Endothelial cell of umbilical vein (primary cell): ENCODE data around the gene GPD1. TPM values are rescaled to one million over a fixed set of nuclear protein-coding genes. Genes with fewer than 3 reads are reported as not detected.

ENCODE experiments used
- BruUV-seq: library from RNA; stranded (reverse); fragments of 400-500 nt; replicated peaks from 2 replicates; lab custom pipeline; 2021; lab: Mats Ljungman, UMichigan
- CTCF ChIA-PET: fragments of 300-600, 350-600 bp; sonication (Branson Sonifier 250); formaldehyde crosslinking; loops from one replicate; lab custom pipeline; 2021; ENCODE audit warnings: antibody characterized with exemption, inconsistent platforms; lab: Charles Lee
- POLR2A ChIA-PET: fragments of 300-600, 350-600 bp; sonication (Branson Sonifier 250); formaldehyde crosslinking; loops from one replicate; lab custom pipeline; 2021; ENCODE audit warnings: antibody characterized with exemption, inconsistent platforms; lab: Charles Lee
- DNase-seq: peaks from one replicate; pipeline ENCODE4 v3.0.0-alpha.2; 2011; ENCODE audit warnings: low read depth, low spot score
- FAIRE-seq: peaks from 2 replicates; lab custom pipeline; 2011; peaks lifted over from hg19 to GRCh38; lab: Jason Lieb, UNC
- H2AFZ ChIP-seq: 2 replicates; pipeline ENCODE4 v1.6.0; 2012; ENCODE audit warnings: low read depth, low read length, control low read depth, inconsistent platforms
- H3K27ac ChIP-seq: 2 replicates; pipeline ENCODE4 v1.5.1; 2011; ENCODE audit warnings: low read depth, mild to moderate bottlenecking, control low read depth, low read length, moderate library complexity; ENCODE audit not compliant: insufficient read depth
- H3K27me3 ChIP-seq, 2 experiments: 2 replicates each; pipeline versions ENCODE4 v1.6.0 to v1.6.1; 2011; ENCODE audit warnings: low read length in 2 of 2, mixed read lengths in 1 of 2; ENCODE audit not compliant: control insufficient read depth in 2 of 2, insufficient read depth in 2 of 2
- H3K36me3 ChIP-seq, 2 experiments: 2 replicates in 1 of 2; 3 replicates in 1 of 2; pipeline ENCODE4 v1.5.1; 2011; ENCODE audit warnings: low read length in 2 of 2, mild to moderate bottlenecking in 1 of 2, moderate library complexity in 1 of 2; ENCODE audit not compliant: control insufficient read depth in 2 of 2, insufficient read depth in 2 of 2; ENCODE audit errors: extremely low read depth in 1 of 2
- H3K4me1 ChIP-seq: 3 replicates; pipeline ENCODE4 v1.5.1; 2011; ENCODE audit warnings: mild to moderate bottlenecking, low read length; ENCODE audit not compliant: control insufficient read depth, insufficient read depth; ENCODE audit errors: extremely low read depth
- H3K4me2 ChIP-seq: 2 replicates; pipeline ENCODE4 v1.6.1; 2011; ENCODE audit warnings: low read length, control low read depth, mixed read lengths; ENCODE audit not compliant: insufficient read depth
- H3K4me3 ChIP-seq, 3 experiments: fragments of 200-600 bp in 1 of 3; sonication (generic), shearing (Covaris generic) in 1 of 3; replicated peaks in 1 of 3; 2 replicates each; pipeline ENCODE4 v1.5.1; 2011 to 2016; ENCODE audit warnings: control low read depth in 3 of 3, low read length in 3 of 3, mild to moderate bottlenecking in 2 of 3, inconsistent platforms in 1 of 3, low read depth in 1 of 3, moderate library complexity in 1 of 3; ENCODE audit not compliant: insufficient read depth in 1 of 3
- H3K79me2 ChIP-seq: 2 replicates; pipeline ENCODE4 v1.6.0; 2012; ENCODE audit warnings: low read length, inconsistent platforms; ENCODE audit not compliant: control insufficient read depth, insufficient read depth
- H3K9ac ChIP-seq: replicated peaks from 2 replicates; pipeline ENCODE3; 2011; ENCODE audit warnings: low read length, control low read depth; ENCODE audit not compliant: insufficient read depth; ENCODE audit errors: extremely low read depth
- H3K9me1 ChIP-seq: replicated peaks from 3 replicates; pipeline ENCODE4 v1.6.0; 2011; ENCODE audit warnings: mild to moderate bottlenecking, low read length; ENCODE audit not compliant: control insufficient read depth, insufficient read depth; ENCODE audit errors: extremely low read depth
- H3K9me3 ChIP-seq: replicated peaks from 2 replicates; pipeline ENCODE4 v1.5.1; 2012; ENCODE audit warnings: low read length, inconsistent platforms; ENCODE audit not compliant: control insufficient read depth, insufficient read depth
- H4K20me1 ChIP-seq: replicated peaks from 2 replicates; pipeline ENCODE3; 2011; ENCODE audit warnings: mild to moderate bottlenecking, low read length; ENCODE audit not compliant: control insufficient read depth, insufficient read depth; ENCODE audit errors: extremely low read depth
- CTCF ChIP-seq, 2 donors: IDR thresholded peaks; 1 replicate in 1 of 2; 2 replicates in 1 of 2; pipeline ENCODE4 v1.5.1; 2011; ENCODE audit warnings: low read length in 2 of 2, mild to moderate bottlenecking in 2 of 2, moderate library complexity in 2 of 2, control low read depth in 1 of 2, inconsistent platforms in 1 of 2, low read depth in 1 of 2; ENCODE audit not compliant: insufficient read depth in 1 of 2; ENCODE audit errors: extremely low read depth in 1 of 2
- EZH2 ChIP-seq: IDR thresholded peaks from 2 replicates; pipeline ENCODE4 v1.6.1; 2012; ENCODE audit warnings: borderline replicate concordance, low read depth, mild to moderate bottlenecking, moderate library complexity, low read length, inconsistent platforms; ENCODE audit not compliant: severe bottlenecking
- FOS ChIP-seq: IDR thresholded peaks from 2 replicates; pipeline ENCODE4 v1.6.1; 2011; ENCODE audit warnings: mild to moderate bottlenecking, low read length, moderate library complexity, borderline replicate concordance; ENCODE audit not compliant: insufficient read depth
- GATA2 ChIP-seq: IDR thresholded peaks from 2 replicates; pipeline ENCODE4 v1.7.0; 2011; ENCODE audit warnings: low read depth, mild to moderate bottlenecking, moderate library complexity, mixed read lengths, low read length; ENCODE audit not compliant: insufficient read length, insufficient read depth
- JUN ChIP-seq: IDR thresholded peaks from 2 replicates; pipeline ENCODE4 v1.6.1; 2011; ENCODE audit warnings: borderline replicate concordance, low read depth; ENCODE audit not compliant: insufficient read length, insufficient read depth
- MAX ChIP-seq: IDR thresholded peaks from 2 replicates; pipeline ENCODE4 v1.6.1; 2011; ENCODE audit not compliant: insufficient read depth, insufficient read length
- MYC ChIP-seq: IDR thresholded peaks from one replicate; pipeline ENCODE4 v1.6.1; 2011; ENCODE audit warnings: mild to moderate bottlenecking, low read depth, low read length
- POLR2A ChIP-seq: IDR thresholded peaks from 2 replicates; pipeline ENCODE4 v1.6.1; 2012; ENCODE audit warnings: low read depth, mild to moderate bottlenecking, control low read depth, low read length
- POLR2AphosphoS5 ChIP-seq: IDR thresholded peaks from 2 replicates; pipeline ENCODE4 v1.6.1; 2012; ENCODE audit warnings: low read depth, mild to moderate bottlenecking, control low read depth, low read length, moderate library complexity; ENCODE audit not compliant: insufficient read depth
- dilution Hi-C: fragments of 300-500 bp; cut with MboI; formaldehyde crosslinking; loops from one replicate; pipeline ENCODE4 v1.15.0; 2019; ENCODE audit warnings: low sequenced_read_pairs; ENCODE audit not compliant: extremely low pct_ligation_motif_present
- intact Hi-C: fragments of 100-400 bp; cut with micrococcal nuclease; formaldehyde crosslinking; loops from one replicate; pipeline ENCODE4 v1.10.0; 2022
- polyA plus RNA-seq, 4 experiments: library from polyadenylated mRNA; depleted of rRNA in 3 of 4; stranded (reverse) in 3 of 4; unstranded in 1 of 4; fragments of >200 nt; gene quantifications; 2 replicates each; pipeline versions ENCODE4 v1.2.1 to v1.2.3, GENCODE V29; 2011 to 2012; ENCODE audit warnings: missing spikeins in 1 of 4
- total RNA-seq: library from RNA; stranded (reverse); gene quantifications from 2 replicates; pipeline ENCODE4 v1.2.3, GENCODE V29; 2021

The GPD1 gene
- total and polyA plus RNA-seq, 2 donors (not counting 3 experiments of a cell fraction or from before 2014, with no cell fraction given), result 0.07 TPM; not detected in 1

- Histone ChIP-seq H3K9me1 (no peaks in the 10 kb centered on the region), H3K9ac (no peak overlapping the region), H3K36me3 (no peaks in the 10 kb centered on the region), H3K79me2 (no peaks in the 10 kb centered on the region), H3K4me1 (peaks cover 1% of the 10 kb centered on the region), H3K4me3 (no peak overlapping the region), H4K20me1 (no peaks in the 10 kb centered on the region), H3K9me3 (no peaks in the 10 kb centered on the region), H3K27me3 (peaks cover 46 to 48% of the 10 kb centered on the region in 2 experiments), H3K4me2 (no peak overlapping the region), H2AFZ (no peak overlapping the region), H3K27ac (no peak overlapping the region)
- no peak for TF ChIP-seq EZH2
- TF ChIP-seq POLR2A, result no peak
- no peak for TF ChIP-seq POLR2AphosphoS5
- ChIA-PET CTCF (interaction anchor here (0.6 to 12.1 kb wide), 6 partner anchors 9 to 195 kb away, joined by 4 to 317 read pairs (median 12); partner anchors contain the start of gene AQP6), POLR2A (no interaction called here)
- dilution Hi-C loops (loop anchor here (25.0 kb wide), 1 partner anchor 100 kb away; the partner anchor contains the start of genes AQP2, AQP5 and AQP6), intact Hi-C loops (no loop called here)
- DNase-seq (no peak), FAIRE-seq (no peak)
- no TSS peak for BruUV-seq
These were observed 41.7 kb upstream of the GPD1 start for GRCh38 chr12:50061946-50062686.

- DNase-seq (no peak), FAIRE-seq (no peak)
- Histone ChIP-seq H3K36me3 (no peaks in the 10 kb centered on the region), H3K4me2 (no peak overlapping the region), H3K27ac (no peak overlapping the region), H3K79me2 (no peaks in the 10 kb centered on the region), H3K27me3 (peaks cover 46 to 48% of the 10 kb centered on the region in 2 experiments), H3K4me1 (no peaks in the 10 kb centered on the region), H4K20me1 (no peaks in the 10 kb centered on the region), H3K9me1 (no peaks in the 10 kb centered on the region), H3K9me3 (no peaks in the 10 kb centered on the region), H3K4me3 (no peak overlapping the region), H3K9ac (no peak overlapping the region), H2AFZ (no peak overlapping the region)
- POLR2A ChIA-PET, result no interaction called here
- no TSS peak for BruUV-seq
- intact Hi-C loops, result no loop called here
- dilution Hi-C loops, result loop anchor here (25.0 kb wide), 1 partner anchor 101 kb away; the partner anchor contains the start of genes AQP2, AQP5 and AQP6
- TF ChIP-seq EZH2 (no peak), POLR2AphosphoS5 (no peak), CTCF (IDR thresholded peaks at IDR 0.05; ENCODE audit: extremely low read depth in 1 of 2, insufficient read depth in 1 of 2, low read depth in 1 of 2, low read length in 2 of 2) (no peak), MYC (no peak), GATA2 (no peak), POLR2A (no peak), MAX (no peak), JUN (no peak), FOS (no peak)
- CTCF ChIA-PET, result interaction anchor here (0.6 to 12.1 kb wide), 5 partner anchors 8 to 95 kb away, joined by 4 to 317 read pairs (median 15); partner anchors contain the start of gene AQP6
These were observed 40.9 kb upstream of the GPD1 start for GRCh38 chr12:50062728-50063460.
